Neuronal stem cell (in vitro differentiated cells): ENCODE data around the gene MED16.

Source experiments
- DNase-seq: peaks from one replicate; pipeline ENCODE4 v3.0.0-alpha.2; 2013; ENCODE audit warnings: low spot score
- H2AFZ ChIP-seq: one replicate; pipeline ENCODE4 v1.6.1; 2013; ENCODE audit warnings: mild to moderate bottlenecking, low read length, inconsistent platforms
- H2AK5ac ChIP-seq: 2 replicates; pipeline ENCODE4 v1.6.1; 2013; ENCODE audit warnings: low read depth, mild to moderate bottlenecking, inconsistent platforms, low read length, moderate library complexity, mixed read lengths
- H2BK120ac ChIP-seq: 2 replicates; pipeline ENCODE4 v1.6.1; 2013; ENCODE audit warnings: low read depth, mild to moderate bottlenecking, inconsistent platforms, low read length, moderate library complexity, mixed read lengths
- H2BK12ac ChIP-seq: one replicate; pipeline ENCODE4 v1.6.1; 2013; ENCODE audit warnings: low read length, inconsistent platforms
- H2BK15ac ChIP-seq: 2 replicates; pipeline ENCODE4 v1.6.1; 2013; ENCODE audit warnings: mild to moderate bottlenecking, low read length, inconsistent platforms, mixed read lengths
- H2BK5ac ChIP-seq: one replicate; pipeline ENCODE4 v1.6.1; 2013; ENCODE audit warnings: inconsistent platforms, mild to moderate bottlenecking, low read length, moderate library complexity
- H3K14ac ChIP-seq: one replicate; pipeline ENCODE4 v1.6.1; 2013; ENCODE audit warnings: low read length, inconsistent platforms
- H3K18ac ChIP-seq: 2 replicates; pipeline ENCODE4 v1.6.1; 2013; ENCODE audit warnings: low read length, inconsistent platforms
- H3K23ac ChIP-seq: 2 replicates; pipeline ENCODE4 v1.6.1; 2013; ENCODE audit warnings: low read depth, mild to moderate bottlenecking, mixed read lengths, low read length, inconsistent platforms; ENCODE audit not compliant: poor library complexity
- H3K27ac ChIP-seq: replicated peaks from 3 replicates; pipeline ENCODE4 v1.5.1; 2013; ENCODE audit warnings: low read length, inconsistent platforms
- H3K27me3 ChIP-seq, 3 experiments: 2 replicates each; pipeline ENCODE4 v1.6.1; 2013; ENCODE audit warnings: low read length in 3 of 3, mild to moderate bottlenecking in 2 of 3, inconsistent platforms in 1 of 3, low read depth in 1 of 3, mixed read lengths in 1 of 3, moderate library complexity in 1 of 3; ENCODE audit not compliant: control insufficient read depth in 3 of 3, insufficient read depth in 3 of 3
- H3K36me3 ChIP-seq, 2 donors: replicated peaks in 1 of 2; 2 replicates each; pipeline ENCODE4 v1.6.1; 2013; ENCODE audit warnings: low read length in 2 of 2; ENCODE audit not compliant: control insufficient read depth in 2 of 2, insufficient read depth in 2 of 2
- H3K4ac ChIP-seq: 2 replicates; pipeline ENCODE4 v1.6.1; 2013; ENCODE audit warnings: inconsistent platforms, mild to moderate bottlenecking, low read length, moderate library complexity
- H3K4me1 ChIP-seq, 2 donors: 1 replicate in 1 of 2; 2 replicates in 1 of 2; pipeline ENCODE4 v1.6.1; 2013; ENCODE audit warnings: low read length in 2 of 2, low read depth in 1 of 2; ENCODE audit not compliant: control insufficient read depth in 2 of 2, insufficient read depth in 1 of 2
- H3K4me2 ChIP-seq: one replicate; pipeline ENCODE4 v1.6.1; 2013; ENCODE audit warnings: mild to moderate bottlenecking, low read length, inconsistent platforms; ENCODE audit not compliant: insufficient read depth, poor library complexity, severe bottlenecking
- H3K4me3 ChIP-seq, 2 donors: 2 replicates each; pipeline ENCODE4 v1.5.1; 2013; ENCODE audit warnings: low read length in 2 of 2, mild to moderate bottlenecking in 2 of 2, inconsistent platforms in 1 of 2, moderate library complexity in 1 of 2
- H3K79me1 ChIP-seq: one replicate; pipeline ENCODE4 v1.6.1; 2013; ENCODE audit warnings: low read depth, mild to moderate bottlenecking, inconsistent platforms, low read length, moderate library complexity
- H3K9ac ChIP-seq: one replicate; pipeline ENCODE4 v1.6.1; 2013; ENCODE audit warnings: mild to moderate bottlenecking, low read depth, low read length, inconsistent platforms; ENCODE audit not compliant: poor library complexity
- H3K9me3 ChIP-seq, 2 donors: replicated peaks in 1 of 2; 2 replicates each; pipeline versions ENCODE3 to v1.6.1; 2013; ENCODE audit warnings: low read length in 2 of 2, mild to moderate bottlenecking in 2 of 2, inconsistent platforms in 1 of 2, low read depth in 1 of 2, mixed read lengths in 1 of 2, moderate library complexity in 1 of 2; ENCODE audit not compliant: control insufficient read depth in 2 of 2, insufficient read depth in 1 of 2
- H4K8ac ChIP-seq: one replicate; pipeline ENCODE4 v1.6.1; 2013; ENCODE audit warnings: low read depth, mild to moderate bottlenecking, inconsistent platforms, low read length, moderate library complexity
- H4K91ac ChIP-seq: one replicate; pipeline ENCODE4 v1.6.1; 2013; ENCODE audit warnings: low read length, low read depth, mild to moderate bottlenecking, inconsistent platforms; ENCODE audit not compliant: poor library complexity
- WGBS, 2 donors: extraction: QIAGEN DNeasy Blood & Tissue Kit; methylation state at CpG; one replicate each; pipeline ENCODE4 v1.1.7; 2013; ENCODE audit warnings: missing lambda C conversion rate in 2 of 2, mixed read lengths in 1 of 2; ENCODE audit not compliant: insufficient read length in 2 of 2, insufficient replicate concordance in 1 of 2; ENCODE audit errors: extremely low coverage in 2 of 2; 5-methylcytosine and 5-hydroxymethylcytosine counted together

MED16 gene

DNA sequence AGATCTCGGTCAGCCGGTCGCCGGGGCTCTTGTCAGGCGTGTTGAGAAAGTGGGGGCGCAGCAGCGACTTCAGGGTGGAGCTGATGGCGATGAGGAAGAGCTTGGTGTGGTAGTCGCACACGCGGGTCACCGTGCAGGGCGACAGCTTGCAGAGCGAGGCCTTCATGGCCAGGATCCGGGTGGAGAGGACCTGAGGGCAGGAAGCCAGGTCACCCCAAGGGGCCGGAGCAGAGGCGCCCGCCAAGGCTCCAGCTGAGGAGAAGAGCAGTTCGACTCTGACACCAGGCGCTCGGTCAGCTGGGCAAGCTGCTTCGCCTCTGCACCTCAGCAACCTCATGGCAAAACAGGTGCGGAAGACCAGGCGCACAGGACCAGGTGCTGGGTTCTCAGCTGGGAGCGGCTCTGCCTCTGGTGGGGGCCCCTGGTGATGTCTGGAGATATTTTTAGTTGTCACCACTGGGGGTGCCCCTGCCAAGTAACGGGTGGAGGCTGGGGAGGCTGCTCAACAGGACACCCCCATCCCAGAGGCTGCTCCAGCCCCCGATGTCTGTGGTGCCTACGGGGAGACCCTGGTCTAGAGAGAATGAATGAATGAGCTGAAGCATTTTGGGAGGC, 17.6 kb downstream of the MED16 start:
- Histone ChIP-seq H3K79me1 (peaks cover 12% of the 10 kb centered on the region), H2AK5ac (no peak overlapping the region), H2BK120ac (no peak overlapping the region), H2AFZ (no peak overlapping the region), H3K4me1 (no peaks in the 10 kb centered on the region), H3K14ac (no peak overlapping the region), H3K27me3 (no peaks in the 10 kb centered on the region), H3K9ac (no peak overlapping the region), H3K18ac (no peak overlapping the region), H3K23ac (no peak overlapping the region), H4K91ac (no peak overlapping the region), H3K4me3 (no peak overlapping the region), H3K4me2 (no peak overlapping the region), H3K4ac (no peak overlapping the region), H3K9me3 (no peaks in the 10 kb centered on the region), H3K27ac (no peak overlapping the region), H2BK5ac (peak overlapping the region; percentile 66), H2BK15ac (no peak overlapping the region), H4K8ac (no peak overlapping the region), H2BK12ac (no peak overlapping the region), H3K36me3 (peaks cover 35 to 63% of the 10 kb centered on the region in 2 donors)
- WGBS, 2 donors, result no CpG with 5 or more reads among the region's 28 CpGs
- no peak for DNase-seq

DNA sequence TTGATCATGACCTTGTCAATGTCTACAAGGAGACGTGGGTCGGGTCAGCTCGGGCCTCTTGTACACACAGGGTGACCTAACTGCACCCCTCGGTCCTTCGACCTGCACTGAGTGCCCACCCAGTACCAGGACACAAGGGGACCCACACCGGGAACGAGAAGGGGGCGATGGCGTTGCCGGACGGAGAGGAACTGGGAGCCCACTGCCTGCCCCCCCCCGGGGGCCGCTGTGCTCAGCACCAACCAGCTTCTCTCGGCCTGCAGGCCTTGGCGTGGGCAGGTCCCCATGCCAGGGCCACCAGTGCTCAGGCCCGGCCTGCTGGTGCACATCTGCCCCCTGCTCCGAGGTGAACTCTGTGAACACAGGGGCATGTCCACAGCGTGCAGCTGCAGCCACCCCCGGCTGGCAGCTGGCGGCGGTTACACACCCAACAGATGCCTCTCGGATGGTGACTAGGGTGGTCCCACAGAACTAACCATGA, 19.4 kb downstream of the MED16 start:
- no peak overlapping the region for H2BK120ac ChIP-seq
- H2AK5ac ChIP-seq, result peak overlapping the region; percentile 28
- no peak overlapping the region for H2BK5ac ChIP-seq
- peaks cover 7% of the 10 kb centered on the region for H3K79me1 ChIP-seq
- no peaks in the 10 kb centered on the region for H3K27me3 ChIP-seq
- H3K9me3 ChIP-seq, result no peaks in the 10 kb centered on the region
- H3K4me3 ChIP-seq, result no peak overlapping the region
- H3K23ac ChIP-seq, result peak overlapping the region; percentile 43
- no peak overlapping the region for H4K91ac ChIP-seq
- no peak overlapping the region for H3K14ac ChIP-seq
- peaks cover 40 to 68% of the 10 kb centered on the region in 2 donors for H3K36me3 ChIP-seq
- H3K4me1 ChIP-seq, result no peaks in the 10 kb centered on the region
- no peak overlapping the region for H3K27ac ChIP-seq
- no peak overlapping the region for H2BK12ac ChIP-seq
- H4K8ac ChIP-seq, result no peak overlapping the region
- no peak overlapping the region for H3K4me2 ChIP-seq
- no peak overlapping the region for H2AFZ ChIP-seq
- H3K4ac ChIP-seq, result no peak overlapping the region
- peak overlapping the region; percentile 48 for H3K18ac ChIP-seq
- H3K9ac ChIP-seq, result no peak overlapping the region
- no peak overlapping the region for H2BK15ac ChIP-seq
- no CpG with 5 or more reads among the region's 22 CpGs for WGBS, 2 donors
- no peak for DNase-seq

DNA sequence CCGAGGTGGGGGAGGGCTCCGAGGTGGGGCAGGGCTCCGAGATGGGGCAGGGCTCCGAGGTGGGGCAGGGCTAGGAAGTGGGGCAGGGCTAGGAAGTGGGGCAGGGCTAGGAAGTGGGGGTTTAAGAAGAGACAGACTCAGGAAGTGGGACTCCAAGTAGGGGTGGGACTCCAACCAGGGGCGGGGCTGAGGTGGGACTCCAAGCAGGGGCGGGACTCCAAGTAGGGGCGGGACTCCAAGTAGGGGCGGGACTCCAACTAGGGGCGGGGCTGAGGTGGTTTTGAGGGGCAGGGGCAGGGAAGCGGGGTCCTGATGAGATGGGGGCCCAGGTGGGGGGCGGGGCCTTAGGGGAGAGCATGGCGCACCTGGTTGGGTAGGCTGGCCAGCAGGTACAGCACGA, 19.9 kb downstream of the MED16 start:
- Histone ChIP-seq H3K14ac (no peak overlapping the region), H2BK120ac (no peak overlapping the region), H3K23ac (no peak overlapping the region), H3K4ac (no peak overlapping the region), H3K18ac (no peak overlapping the region), H2AFZ (no peak overlapping the region), H4K91ac (no peak overlapping the region), H2BK5ac (no peak overlapping the region), H4K8ac (no peak overlapping the region), H3K4me3 (no peak overlapping the region), H3K4me2 (no peak overlapping the region), H3K9me3 (no peaks in the 10 kb centered on the region), H3K9ac (no peak overlapping the region), H2BK12ac (no peak overlapping the region), H3K36me3 (peaks cover 45 to 73% of the 10 kb centered on the region in 2 donors), H3K27ac (no peak overlapping the region), H2AK5ac (no peak overlapping the region), H3K27me3 (no peaks in the 10 kb centered on the region), H3K4me1 (no peaks in the 10 kb centered on the region), H3K79me1 (peaks cover 9% of the 10 kb centered on the region), H2BK15ac (no peak overlapping the region)
- DNase-seq, result no peak
- WGBS, 2 donors, result no CpG with 5 or more reads among the region's 13 CpGs

DNA sequence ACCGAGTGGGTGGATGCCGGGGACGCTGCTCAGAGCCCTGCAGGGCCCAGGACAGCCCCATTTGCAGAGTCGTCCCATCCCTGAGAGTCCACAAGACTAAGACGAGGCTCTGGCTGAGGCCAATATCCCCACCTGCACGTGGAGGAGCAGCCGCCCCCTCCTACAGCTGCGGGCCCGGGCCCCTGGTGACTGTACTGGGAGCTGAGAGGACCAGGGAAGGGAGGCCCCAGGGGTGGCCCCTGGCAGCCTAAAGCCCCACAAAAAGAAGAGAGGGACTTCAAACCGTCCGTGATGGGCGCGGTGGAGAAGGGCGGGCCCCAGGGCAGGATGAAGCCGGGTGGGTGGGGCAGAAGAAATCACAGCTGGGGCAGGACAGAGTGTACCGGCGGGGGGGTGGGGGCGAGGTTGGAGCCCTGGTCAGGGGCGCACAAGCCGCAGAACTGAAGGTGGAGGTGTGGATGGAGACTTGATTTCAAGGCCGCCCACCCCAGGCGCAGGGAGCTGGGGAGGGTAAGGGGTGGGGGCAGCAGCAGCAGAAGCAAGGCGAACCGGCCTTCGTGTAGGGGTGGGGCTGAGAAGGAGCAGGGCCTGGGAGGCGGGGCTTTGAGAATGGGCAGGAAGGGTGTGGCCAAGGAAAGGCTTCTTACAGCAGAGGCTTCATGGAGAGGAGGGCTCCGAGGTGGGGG, 20.6 kb downstream of the MED16 start:
- no CpG with 5 or more reads among the region's 27 CpGs for WGBS, 2 donors
- Histone ChIP-seq H3K4me2 (no peak overlapping the region), H2AK5ac (peak overlapping the region; percentile 92), H3K36me3 (peaks cover 46 to 80% of the 10 kb centered on the region in 2 donors), H3K27me3 (no peaks in the 10 kb centered on the region), H3K4ac (no peak overlapping the region), H3K79me1 (peaks cover 9% of the 10 kb centered on the region), H4K8ac (no peak overlapping the region), H3K14ac (no peak overlapping the region), H3K4me3 (no peak overlapping the region), H3K9ac (peak overlapping the region; percentile 4), H2BK5ac (peak overlapping the region; percentile 82), H4K91ac (no peak overlapping the region), H3K27ac (peak overlapping the region; percentile 46), H2AFZ (no peak overlapping the region), H2BK15ac (peak overlapping the region; percentile 75), H2BK12ac (no peak overlapping the region), H2BK120ac (no peak overlapping the region), H3K4me1 (peaks cover 0 to 1% of the 10 kb centered on the region in 2 donors), H3K9me3 (no peaks in the 10 kb centered on the region), H3K18ac (peak overlapping the region; percentile 85), H3K23ac (peak overlapping the region; percentile 65)
- DNase-seq, result no peak
